Head of caudate nucleus (tissue), 42 donors: ENCODE measurements around the gene TAF5.
A peak's percentile ranks its signal among the peaks of the same experiment; 100 is the strongest.
"Not testable (repeated sequence)": the region's sequence is repeated elsewhere in the genome, so short reads cannot be mapped to it uniquely, and the experiment has no call there.

Experiments
- DNase-seq, 42 donors: peaks; one replicate each; pipeline versions ENCODE4 v3.0.0 to v3.0.0-alpha.2; 2020 to 2021; ENCODE audit warnings: mixed read lengths in 7 of 42
- intact Hi-C: fragments of 100-400 bp; cut with DNase I; formaldehyde crosslinking; loops from one replicate; pipeline ENCODE4 v1.15.0; 2022

TAF5 gene

DNA sequence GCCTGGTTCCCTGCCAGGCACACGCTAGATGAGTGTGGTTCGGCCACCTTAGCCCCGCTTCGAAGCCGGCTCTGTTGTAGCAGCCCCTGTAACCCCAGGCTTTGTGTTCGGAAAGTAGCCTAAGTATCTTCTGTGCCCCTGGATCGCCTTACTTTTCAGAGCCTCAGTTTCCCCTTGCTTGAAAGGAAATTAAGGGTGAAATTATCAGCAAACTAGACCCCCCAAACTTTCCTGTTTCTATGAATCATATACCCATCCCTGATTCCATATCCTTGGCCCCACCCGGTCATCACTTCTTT lies 29.0 kb downstream of the TAF5 start:
- intact Hi-C loops = no loop called here
- no peak for DNase-seq

DNA sequence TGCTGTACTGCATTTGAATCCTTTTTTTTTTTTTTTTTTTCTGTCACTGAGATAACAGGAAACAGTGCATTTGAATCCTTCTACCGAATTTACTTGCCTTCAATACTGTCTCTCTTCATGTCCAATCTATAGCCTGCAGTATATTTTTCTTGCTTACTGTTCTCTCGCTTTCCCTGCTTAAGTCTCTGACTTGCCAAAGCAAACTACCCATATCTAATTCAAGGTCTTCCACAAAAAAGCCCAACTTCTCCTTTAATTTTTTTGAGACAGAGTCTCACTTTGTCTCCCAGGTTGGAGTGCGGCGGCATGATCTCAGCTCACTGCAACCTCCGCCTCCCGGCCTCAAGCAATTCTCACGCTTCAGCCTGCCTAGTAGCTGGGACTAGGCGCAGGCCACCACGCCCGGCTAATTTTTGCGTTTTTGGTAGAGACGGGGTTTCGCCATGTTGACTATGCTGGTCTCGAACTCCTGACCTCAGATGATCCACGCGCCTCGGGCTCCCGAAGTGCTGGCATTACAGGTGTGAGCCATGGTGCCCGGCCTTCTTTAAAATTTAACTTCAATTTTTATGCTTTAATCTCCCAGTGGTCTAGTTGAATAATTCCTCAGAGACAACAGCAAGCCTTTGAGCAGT lies 29.5 kb downstream of the TAF5 start:
- peak in 2 of 42 donors; percentile 8 to 13 for DNase-seq
- intact Hi-C loops = no loop called here

DNA sequence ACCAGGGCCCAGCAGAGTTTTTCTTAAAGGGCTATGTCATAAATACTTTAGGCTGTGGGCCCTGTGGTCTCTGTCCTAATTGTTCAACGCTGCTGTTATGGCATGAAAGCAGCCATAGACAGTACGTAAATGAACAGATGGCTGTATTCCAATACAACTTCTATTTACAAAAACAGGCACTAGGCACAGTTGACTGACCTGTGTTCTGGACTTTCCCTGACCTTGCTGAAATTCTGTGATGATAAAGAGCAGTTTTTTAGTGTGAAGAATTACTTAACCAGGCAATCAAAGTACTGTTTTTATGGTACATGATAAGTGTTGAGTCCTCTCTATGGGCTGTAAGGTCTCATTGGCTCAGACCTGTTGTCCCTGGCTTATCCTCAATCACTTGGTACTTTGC lies 45.8 kb downstream of the TAF5 start:
- intact Hi-C loops = no loop called here
- DNase-seq = no peak

DNA sequence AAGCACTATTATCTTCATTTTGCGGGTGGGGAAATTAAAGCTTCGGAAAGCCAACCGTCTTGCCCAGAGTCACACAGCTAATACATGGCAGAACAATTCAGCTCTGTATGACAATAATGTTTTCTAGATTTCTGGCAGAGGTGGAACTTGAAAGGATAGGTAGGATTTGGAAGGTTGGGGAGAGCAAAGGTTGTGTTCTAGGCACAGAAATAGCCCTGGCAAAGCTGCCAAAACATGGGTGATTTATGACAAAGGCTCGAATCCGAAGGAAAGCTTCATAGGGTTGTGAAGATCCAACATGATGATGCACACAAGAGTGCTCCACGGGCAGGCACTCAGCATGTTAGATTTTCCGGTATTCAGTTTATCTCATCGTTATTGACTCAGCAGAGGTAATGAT lies 47.8 kb downstream of the TAF5 start:
- no peak for DNase-seq
- intact Hi-C loops = loop anchor here (2.0 kb wide), 1 partner anchor 71 kb away; no protein-coding TSS in a partner anchor

DNA sequence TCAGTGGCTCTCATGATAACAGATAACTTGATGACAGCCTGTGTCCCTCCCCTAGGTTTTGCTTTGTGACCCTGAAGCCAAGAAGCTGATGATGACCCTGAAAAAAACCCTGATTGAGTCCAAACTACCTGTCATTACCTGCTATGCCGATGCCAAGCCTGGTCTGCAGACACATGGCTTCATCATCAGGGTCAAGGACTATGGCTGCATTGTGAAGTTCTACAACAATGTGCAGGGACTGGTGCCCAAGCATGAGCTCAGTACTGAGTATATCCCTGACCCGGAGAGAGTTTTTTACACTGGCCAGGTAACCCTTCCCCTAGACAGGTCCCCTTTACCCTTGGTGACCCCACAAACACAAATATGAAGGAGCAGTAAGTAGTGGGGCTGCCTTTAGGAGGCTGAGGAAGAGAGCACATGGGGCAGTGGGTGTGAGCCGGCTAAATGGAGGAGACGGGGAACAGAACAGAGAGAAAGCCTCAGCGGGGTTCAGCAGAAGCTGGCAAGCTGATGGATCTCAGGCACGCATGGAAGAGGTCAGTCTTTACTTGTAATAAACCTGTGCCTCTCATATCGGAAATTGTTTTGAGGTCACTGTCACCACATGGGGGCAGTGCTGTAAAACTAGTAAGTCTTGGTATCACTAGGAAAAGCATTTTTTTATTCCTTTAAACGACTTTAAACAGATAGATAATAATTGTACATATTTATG lies 48.8 kb downstream of the TAF5 start:
- intact Hi-C loops = no loop called here
- DNase-seq = peak in 37 of 42 donors; percentile 21 to 81 (median 58)

DNA sequence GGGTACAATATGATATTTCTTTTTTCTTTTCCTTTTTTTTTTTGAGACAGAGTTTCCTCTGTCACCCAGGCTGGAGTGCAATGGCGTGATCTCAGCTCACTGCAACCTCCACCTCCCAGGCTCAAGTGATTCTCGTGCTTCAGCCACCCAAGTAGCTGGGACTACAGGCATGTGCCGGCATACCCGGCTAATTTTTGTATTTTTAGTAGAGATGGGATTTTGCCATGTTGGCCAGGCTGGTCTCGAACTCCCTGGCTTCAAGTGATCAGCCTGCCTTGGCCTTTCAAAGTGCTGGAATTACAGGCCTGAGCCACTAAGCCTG lies 49.3 kb downstream of the TAF5 start:
- not testable (repeated sequence) for DNase-seq

DNA sequence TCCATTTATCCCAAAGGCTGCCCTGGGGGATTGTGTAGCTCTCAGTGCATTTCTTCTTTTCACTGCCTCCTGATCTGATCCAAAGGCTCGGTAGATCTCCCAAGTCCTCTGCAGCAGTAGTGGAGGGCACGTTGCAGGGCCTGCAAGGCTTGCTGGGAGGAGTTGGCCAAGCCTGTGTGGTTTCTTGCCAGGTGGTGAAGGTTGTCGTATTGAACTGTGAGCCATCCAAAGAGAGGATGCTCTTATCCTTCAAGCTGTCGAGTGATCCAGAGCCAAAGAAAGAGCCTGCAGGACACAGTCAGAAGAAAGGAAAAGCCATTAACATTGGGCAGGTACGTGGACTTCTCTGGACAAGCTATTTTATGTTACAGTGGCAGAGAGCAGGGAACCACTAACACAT lies 49.8 kb downstream of the TAF5 start:
- DNase-seq = no peak
- intact Hi-C loops = no loop called here

More for the DNA sequence above, 49.3 kb downstream of the TAF5 start:
- intact Hi-C loops = not testable (repeated sequence)

DNA sequence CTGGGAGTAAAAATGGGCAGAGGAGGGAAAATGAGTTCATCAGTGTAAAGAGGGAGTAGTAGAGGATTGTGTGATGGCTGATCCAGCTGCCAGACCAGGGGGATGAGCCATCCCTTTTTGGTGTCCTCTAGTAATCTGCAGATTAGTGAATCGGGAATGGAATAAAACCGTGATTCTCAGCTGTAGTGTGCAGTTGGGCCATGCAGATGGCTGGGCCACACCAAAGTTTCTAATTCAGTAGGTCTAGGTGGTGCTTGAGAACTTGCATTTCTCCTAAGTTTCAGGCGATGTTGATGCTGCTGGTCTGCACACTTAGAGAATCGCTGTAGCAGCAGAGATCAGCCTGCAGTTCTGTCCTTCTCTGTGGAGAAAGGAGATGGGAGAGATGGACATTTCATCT lies 51.3 kb downstream of the TAF5 start:
- no peak for DNase-seq
- intact Hi-C loops = no loop called here

DNA sequence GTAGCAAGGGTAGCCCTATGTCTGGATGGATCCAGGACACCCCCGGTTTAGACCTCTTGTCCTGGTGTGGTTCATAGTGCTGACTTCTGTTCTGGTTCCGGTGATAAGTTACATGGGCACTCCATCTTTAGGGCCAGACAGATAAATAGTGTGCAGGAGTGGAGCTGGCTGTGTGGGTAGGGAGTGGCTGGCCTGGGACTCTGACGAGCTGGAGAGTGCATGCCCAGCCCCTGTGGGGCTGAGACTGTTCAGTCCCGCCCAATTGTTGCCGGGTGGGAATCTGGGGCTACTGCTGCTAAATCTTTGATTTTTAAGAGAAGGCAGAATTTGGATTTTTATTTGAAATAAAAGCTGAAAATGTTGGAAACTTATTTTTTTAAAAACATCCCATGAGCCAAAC lies 56.0 kb downstream of the TAF5 start:
- intact Hi-C loops = no loop called here
- no peak for DNase-seq

DNA sequence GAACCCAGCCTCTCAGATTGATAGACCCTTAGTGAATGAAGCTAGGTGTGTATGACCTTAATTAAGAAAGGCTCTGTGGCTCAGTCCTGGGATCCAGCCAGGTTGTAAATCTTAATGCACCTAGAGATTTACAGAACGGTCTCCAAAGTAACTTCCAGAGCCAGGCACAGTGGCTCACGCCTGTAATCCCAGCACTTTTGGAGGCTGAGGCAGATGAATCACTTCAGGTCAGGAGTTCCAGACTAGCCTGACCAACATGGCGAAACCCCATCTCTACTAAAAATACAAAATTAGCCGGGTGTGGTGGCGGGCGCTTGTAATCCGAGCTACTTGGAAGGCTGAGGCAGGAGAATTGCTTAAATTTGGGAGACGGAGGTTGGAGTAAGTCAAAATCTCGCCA lies 60.1 kb downstream of the TAF5 start:
- intact Hi-C loops = no loop called here

DNA sequence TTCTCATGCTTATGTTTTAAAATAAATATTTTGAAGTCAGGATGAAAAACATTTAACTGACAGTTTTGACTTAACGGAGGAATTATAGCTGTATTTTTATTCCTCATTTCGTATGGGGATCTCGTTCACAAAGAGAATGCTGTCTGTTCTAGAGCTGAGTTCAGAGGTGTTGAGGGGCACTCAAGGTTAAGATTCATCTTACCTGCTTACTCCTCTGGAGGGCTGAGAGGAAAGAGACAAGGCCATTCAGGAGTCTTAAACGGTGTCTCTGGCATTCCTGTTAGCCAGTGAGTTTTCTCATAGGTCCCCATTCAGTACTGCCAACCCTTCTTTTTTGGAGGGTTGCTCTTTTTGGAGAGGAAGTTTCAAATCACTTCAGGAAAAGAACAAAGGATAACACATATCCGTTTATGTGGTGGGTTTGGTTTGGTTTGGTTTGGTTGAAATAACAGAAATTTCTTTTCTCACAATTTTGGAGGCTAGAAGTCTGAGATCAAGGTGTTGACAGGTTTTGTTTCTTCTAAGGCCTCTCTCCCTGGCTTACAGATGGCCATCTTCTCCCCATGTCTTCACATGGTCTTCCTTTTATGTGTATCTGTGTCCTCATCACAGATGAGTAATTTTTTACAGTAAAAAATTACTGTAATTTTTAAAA lies 61.3 kb downstream of the TAF5 start:
- intact Hi-C loops = no loop called here
- DNase-seq = no peak

More for the DNA sequence above, 60.1 kb downstream of the TAF5 start:
- no peak for DNase-seq

DNA sequence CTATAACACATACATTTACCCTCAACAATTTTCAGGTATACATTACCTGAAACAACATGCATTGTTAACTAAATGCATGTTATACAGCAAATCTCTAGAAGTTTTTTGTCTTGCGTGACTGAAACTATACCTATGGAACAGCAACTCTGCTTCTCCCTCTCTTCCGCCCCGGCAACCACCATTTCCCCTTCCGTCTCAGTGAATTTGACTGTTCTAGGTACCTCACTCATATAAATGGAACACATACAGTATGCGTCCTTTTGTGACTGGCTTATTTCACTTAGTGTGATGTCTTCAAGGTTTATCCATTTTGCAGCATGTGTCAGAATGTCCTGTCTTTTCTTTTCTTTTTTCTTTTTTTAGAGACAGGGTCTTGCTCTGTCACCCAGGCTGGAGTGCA lies 61.9 kb downstream of the TAF5 start:
- intact Hi-C loops = no loop called here
- no peak for DNase-seq

DNA sequence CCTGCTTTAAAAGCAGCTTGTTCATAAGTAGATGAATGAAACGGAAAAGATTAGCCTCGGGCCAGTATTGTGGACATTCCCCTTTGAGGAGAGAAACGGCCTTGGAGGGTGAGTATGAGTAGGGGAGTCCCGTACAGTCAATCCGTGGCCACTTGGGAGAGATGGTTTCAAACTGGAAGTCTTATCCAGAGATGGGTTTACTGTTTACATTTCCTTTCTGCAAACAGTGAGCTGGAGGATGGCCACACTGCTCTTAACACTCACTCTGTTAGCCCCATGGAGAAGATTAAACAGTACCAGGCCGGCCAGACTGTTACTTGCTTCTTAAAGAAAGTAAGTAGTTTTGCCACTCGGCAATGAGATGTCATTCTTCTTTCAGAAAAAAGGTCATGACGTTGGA lies 64.1 kb downstream of the TAF5 start:
- DNase-seq = no peak
- intact Hi-C loops = no loop called here

DNA sequence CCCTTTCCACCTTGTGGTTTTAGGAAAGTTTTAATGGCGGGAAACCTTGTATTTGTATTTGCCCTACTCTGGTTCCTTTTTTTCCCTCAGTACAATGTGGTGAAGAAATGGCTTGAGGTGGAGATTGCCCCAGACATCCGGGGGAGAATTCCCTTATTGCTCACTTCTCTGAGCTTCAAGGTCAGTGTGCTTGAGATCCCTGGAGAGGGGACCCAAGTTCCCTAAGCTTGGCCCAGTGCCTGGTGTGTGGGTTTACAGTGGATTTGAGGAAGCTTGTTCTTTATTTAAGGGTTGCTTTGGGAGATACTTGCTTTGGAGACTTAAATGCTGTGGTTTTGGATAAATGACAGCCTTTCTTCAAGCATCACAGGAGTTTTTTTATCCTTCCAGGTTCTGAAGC lies 66.1 kb downstream of the TAF5 start:
- no peak for DNase-seq
- intact Hi-C loops = no loop called here
